GM19043 (cell line): ENCODE measurements around the gene ESPN.

ENCODE experiments used
- ATAC-seq: cut with Tn5 transposase; IDR thresholded peaks from one replicate; pipeline ENCODE4 v1.9.1; 2021; ENCODE audit warnings: low read depth; ENCODE audit not compliant: unreplicated experiment

Gene ESPN

DNA sequence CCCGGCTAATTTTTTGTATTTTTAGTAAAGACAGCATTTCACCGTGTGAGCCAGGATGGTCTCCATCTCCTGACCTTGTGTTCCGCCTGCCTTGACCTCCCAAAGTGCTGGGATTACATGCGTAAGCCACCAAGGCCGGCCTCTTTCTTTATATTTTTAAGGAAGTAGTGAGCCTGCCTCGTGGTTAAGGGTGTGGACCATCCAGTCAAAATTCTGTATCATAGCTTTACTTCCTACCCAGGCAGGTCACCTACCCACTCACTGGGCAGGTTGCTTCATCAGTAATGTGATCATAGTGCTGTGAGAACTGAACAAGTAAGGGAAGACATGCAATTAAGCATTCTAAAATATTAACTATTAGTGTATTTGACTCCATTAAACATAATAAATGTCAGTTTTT, 22.9 kb upstream of the ESPN start:
- ATAC-seq, result no peak

GRCh38 chr1:6408023-6408422, 16.6 kb upstream of the ESPN start:
- no peak for ATAC-seq

DNA sequence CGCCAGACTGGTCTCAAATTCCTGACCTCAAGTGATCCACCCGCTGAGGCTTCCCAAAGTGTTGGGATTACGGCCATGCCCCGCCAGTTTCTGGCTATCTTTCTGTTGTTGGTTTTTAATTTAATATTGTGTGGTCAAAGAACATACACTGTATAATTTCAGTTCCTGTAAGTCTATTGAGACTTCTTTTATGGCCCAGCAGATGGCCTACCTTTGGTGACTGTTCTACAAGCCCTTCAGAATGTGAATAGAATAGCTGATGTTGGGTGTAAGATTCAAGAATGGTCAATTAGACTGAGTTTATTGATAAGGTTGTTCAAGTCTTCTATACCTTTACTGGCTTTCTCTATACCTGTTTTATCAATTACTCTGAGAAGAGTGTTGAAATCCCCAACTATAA, 15.5 kb upstream of the ESPN start:
- ATAC-seq, result no peak

GRCh38 chr1:6409733-6410132, 14.8 kb upstream of the ESPN start:
- no peak for ATAC-seq

DNA sequence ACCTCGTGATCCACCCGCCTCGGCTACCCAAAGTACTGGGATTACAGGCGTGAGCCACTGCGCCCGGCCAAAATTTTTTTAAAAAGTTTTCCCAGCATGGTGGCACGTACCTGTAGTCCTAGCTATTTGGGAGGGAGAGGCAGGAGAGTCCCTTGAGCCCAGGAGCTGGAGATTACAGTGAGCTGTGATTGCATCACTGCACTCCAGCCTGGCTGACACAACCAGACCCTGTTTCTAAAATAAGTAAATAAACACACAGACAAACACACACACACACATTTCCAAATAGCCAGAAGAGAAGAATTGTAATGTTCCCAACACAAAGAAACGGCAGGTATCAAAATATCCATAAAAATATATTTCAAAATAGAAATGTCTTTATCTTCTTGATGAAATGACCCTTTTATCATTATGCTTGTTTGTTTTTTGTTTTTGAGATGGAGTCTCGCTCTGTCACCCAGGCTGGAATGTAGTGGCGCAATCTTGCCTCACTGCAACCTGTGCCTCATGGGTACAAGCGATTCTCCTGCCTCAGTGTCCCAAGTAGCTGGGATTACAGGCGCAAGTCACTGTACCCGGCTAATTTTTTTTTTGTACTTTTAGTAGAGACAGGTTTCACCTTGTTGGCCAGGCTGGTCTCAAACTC, 14.2 kb upstream of the ESPN start:
- ATAC-seq, result no peak

DNA sequence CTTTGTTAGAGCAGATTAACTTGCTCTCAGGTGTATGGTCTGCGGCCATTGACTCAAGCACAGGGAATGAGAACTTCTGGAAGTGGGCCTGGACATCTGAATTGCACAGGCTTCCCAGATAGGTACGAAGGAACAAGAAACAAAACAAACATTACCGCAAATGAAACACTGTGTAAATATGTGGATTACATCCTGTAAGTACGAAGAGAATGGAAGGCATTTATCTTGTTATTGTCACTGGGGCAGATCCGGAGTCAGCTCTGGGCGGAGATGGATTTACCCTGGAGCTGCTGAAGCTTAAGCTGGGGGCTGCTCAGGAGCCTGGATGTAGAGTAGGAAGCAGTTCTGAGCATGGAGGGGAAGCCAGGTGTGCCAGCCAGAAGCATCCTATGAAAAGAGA, 11.7 kb upstream of the ESPN start:
- ATAC-seq, result no peak

DNA sequence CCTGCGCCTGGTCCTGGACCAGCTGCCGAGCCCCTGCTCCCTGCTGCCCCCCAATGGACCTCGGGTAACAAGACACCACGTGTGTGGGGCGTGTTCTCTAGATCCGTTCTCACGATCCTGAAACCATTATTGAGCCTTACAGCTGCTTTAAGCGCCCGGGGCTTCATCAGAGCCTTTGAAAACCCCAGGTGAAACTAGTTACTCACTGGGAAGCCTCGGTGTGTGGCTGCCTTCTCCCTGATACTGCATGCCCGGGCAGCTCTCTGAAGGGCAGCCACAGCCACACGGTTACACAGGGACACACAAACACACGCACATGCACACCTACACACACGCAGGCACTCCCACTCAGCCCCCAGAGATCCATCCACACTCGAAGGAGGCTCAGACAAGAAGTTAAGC, 10.1 kb upstream of the ESPN start:
- ATAC-seq, result peak; percentile 83

GRCh38 chr1:6414881-6415626, 9.5 kb upstream of the ESPN start:
- no peak for ATAC-seq

DNA sequence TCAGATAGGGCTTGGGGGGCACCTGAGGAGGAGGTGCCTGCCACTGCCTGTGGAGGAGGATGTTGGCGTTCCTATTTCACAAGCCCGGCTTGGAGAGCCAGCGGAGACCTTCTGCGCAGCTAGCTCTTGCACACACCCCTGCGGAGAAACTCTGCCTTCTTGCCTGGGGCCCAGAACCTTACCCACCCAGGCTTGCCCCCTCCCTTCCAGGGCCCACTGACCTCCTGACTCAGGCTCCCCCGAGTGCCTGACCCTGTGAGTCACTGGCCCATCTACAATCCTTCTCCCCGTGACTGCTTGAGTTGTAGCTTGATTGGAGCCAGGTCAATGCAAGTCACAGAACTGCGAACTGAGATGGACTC, 8.3 kb upstream of the ESPN start:
- no peak for ATAC-seq

DNA sequence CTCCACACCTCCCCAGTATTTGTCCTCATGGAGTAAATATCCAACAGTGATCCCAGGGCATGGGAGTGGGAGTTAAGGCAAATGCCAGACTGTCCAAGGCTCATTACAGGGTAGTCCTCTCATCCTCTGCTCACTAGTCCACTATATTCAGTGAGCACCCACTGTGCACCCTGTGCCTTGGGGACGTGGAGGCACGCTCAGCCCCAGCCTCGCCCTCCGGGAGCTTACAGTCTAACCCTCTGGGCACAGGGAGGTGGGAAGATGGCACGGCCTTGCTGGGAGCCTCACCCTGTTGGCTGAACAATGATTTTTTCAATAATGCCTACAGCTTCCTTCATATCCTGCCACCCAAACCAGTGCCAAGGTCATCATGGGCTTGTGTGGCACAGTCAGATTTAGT, 7.7 kb upstream of the ESPN start:
- no peak for ATAC-seq

DNA sequence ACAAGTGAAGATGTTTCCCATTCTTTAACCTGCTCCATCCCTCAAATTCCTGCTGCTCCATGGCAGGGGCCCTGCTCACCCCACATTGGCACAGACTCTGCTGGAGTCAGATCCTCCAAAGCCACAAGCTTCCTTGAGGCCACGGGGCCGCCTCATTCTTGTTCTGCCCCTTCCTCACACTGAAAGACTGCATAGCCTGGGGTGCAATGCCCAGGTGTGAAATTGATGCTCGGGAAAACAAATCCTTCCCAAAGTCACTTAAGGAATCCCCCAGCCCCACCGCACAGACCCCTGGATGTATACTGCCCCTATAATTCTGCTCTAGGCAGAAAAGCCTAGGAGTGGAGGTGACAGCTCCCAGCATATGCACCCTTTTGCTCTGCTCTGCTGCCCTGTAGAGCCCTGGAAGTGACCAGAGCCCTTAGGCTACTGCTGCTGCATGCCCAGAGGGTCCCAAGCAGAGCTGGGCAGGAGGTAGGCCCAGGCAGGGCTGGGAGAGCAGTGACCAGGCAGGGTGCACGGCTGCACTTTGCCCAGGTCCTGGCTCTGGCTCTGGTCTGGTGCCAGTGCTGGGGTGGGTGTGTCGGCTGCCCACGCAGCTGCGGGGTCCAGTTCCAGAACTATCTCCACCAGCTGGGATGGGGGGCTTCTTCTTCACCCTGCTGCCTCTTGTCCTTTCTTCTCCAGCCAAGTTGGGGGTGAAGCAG, 6.5 kb upstream of the ESPN start:
- ATAC-seq, result no peak

DNA sequence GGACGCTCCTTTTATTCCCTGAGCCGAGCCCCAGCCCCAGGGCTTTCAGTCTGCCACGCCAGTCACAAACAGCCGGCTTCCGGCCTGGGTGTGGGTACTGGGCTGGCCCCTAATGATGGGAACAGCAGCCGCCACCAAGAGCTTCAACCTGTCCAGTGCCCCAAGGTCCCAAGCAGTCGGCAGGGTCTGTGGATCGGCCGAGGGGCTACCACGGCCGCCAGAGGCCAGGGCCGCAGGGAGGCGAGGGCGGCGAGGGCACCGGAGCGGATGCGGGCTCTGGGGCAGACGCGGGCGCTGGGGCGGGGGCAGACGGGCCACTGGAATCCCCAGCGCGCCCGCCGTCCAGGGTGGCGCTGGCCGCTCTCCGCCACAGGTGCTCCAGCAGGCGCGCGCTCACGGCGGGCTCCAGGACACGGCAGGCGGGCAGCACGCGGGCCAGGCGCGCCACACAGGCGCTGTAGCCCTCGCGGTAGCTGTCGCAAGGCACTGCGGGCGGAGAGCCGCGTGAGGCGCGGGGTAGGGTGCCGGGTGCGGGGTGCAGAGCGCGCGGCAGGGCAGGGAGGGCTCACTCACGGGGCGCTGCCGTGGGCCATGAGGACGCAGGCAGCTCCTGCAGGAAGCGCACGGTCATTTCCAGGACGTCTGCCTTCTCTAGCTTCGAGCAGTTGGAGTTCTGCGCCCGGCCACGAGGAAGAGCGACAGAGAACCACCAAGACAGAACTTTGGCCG, 5.7 kb upstream of the ESPN start:
- no peak for ATAC-seq

DNA sequence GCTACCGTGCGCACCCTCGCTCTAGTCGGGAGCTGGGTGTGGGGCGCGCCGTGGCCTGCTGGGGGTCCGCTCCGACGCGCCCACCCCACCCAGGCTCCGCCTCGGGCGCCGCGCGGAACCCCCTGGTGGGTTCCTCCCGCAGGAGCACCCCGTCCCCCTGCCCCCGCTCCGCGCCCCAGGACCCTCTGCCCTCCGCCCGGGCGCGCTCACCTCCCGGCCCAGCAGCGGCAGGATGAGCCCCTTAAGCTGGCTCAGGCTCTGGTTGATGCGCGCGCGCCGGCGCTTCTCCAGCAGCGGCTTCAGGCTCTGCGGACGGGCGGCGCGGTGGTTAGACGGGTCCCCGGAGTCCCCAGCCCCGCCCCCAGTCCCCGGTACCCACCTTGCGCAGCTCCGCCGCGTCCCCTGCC, 5.2 kb upstream of the ESPN start:
- ATAC-seq, result no peak

DNA sequence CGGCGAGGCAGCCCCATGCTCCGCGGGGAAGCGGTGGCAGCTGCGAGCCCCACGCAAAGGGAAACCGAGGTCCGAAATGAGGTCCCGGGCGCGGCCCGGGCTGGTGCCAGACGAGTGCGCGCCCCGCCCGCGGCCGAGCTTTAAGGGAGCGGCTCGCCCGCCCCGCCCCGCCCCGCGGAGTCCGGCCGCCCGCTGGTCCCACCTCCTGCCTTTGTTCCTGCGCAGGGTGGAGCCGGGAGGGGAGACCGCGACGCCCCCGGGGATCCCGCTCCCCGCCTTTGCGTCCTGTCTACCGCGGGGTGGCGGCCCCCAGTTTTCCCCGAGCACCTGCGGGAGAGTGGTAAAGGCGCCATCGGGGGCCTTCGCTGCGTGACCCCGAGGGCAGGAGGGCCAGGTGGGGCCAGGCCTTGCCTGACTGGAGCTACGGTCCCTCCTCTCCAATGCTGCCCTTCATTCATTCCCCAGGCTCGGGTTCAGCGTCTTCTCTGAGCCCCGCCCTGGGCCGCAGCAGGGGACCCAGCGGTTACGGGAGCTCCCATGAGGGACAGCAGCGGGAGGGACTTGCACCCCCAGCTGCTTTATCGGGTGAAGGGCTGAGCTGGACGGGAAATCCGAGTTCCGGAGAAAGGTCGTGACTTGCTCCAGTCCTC, 4.6 kb upstream of the ESPN start, which contains the start of gene HES2:
HES2 (minus strand) TSS at position 116 of the 650 bp plus-strand sequence; CDS start at position 17, 99 bp downstream.
- ATAC-seq, result no peak

DNA sequence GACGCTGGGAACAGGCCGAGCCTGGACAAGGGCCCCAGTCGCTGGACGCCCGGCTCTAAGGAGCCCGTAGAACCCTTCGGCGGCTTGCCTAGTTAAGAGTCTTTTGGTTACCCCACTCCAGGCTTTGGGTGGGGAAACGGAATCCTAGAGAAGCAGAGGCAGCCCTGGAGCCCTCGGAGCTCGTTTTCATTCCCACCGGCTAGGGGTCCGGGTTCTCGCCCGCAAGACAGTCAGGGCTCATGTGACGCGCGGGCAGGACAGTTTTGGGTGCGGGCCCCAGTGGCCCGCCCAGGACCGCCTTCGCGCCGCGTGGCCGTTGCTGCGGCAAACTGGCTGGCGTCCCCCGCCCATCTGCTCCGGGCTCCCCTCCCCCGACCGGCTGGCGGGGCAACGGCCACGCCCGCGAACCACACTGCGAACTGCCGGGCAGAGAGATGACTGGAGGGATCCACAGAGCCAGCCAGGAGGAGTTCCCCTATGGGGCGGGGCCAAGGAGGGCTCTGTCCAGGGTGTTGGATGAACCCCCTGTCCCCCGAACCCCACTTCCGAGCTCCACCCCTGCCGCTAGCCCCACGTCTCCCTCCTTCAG, 4.0 kb upstream of the ESPN start:
- ATAC-seq, result no peak

DNA sequence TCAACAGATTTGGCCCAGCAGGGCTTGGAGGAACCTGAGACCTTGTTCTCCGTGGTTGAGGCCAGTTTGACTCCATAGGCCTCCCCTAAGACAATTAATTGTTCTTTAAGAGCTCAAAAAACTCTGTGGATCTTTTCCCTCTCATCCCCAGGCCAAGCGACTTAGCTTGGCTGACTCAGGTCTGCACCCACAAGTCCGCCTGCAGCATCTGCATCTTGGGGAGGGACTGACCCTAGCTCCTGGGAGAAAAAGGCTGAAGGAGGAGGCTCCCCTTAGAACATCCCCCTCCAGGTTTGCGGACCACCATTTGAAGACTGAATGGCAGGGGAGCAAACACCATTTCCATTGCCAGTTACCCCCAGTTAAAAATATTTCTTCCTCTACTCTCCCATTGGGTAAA, 3.3 kb upstream of the ESPN start:
- no peak for ATAC-seq

GRCh38 chr1:6423321-6423999, 1.1 kb upstream of the ESPN start:
- no peak for ATAC-seq

DNA sequence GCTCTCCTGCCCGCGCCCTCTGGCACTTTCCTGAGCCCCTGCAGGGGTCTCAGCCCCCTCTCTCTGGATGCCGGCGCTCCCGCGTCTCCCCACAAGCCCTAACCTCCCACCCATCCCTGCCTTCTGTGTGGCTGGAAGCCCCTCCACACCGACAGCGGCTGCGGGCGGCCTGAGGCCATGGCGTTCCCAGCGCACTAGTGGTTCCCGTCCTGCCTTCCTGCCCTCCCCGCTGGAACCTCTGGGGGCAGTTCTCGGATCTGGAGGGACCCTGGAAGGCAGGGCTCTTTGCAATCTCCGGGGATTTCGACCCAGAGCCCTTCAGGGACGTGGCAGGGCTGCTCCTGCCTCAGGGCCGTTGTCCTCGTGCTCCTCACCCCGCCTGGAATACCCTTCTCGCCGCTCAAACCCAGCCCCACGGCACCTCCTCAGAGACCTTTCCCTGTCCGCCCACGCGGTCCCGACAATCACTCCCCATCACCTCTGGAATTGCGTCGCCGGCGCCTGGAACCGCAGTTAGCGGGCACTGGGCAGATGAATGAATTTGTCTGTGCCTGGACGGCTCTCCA, 493 bp upstream of the ESPN start:
- ATAC-seq, result no peak

- no peak for ATAC-seq
These were observed 1.1 kb downstream of the ESPN start for GRCh38 chr1:6425658-6426057.
